ENCODE results near the gene IFITM1.
"Not testable (repeated sequence)": the region's sequence is repeated elsewhere in the genome, so short reads cannot be mapped to it uniquely, and the experiment has no call there.

IFITM1 gene

GRCh38 chr11:308740-309665 lies 4.8 kb upstream of the IFITM1 start:
- H3K36me3 ChIP-seq (ENCODE audit: control insufficient read depth in 1 of 2, insufficient read depth in 2 of 2, low read length in 2 of 2); H3K27me3 ChIP-seq (ENCODE audit: low read depth, low read length); H3K9me3 ChIP-seq (ENCODE audit: control insufficient read depth in 1 of 2, low read length in 2 of 2): not testable (repeated sequence)
- H3K4me3 ChIP-seq (ENCODE audit: low read depth in 1 of 2, low read length in 2 of 2) = peak overlapping the region; percentile 69
- peak overlapping the region; percentile 83 for H3K27ac ChIP-seq (ENCODE audit: low read length)
- H3K4me1 ChIP-seq (ENCODE audit: control insufficient read depth in 1 of 2, insufficient read depth in 2 of 2, low read length in 2 of 2) = peaks cover 7 to 26% of the 10 kb centered on the region in 2 donors

- not testable (repeated sequence) for H3K9me3 ChIP-seq (ENCODE audit: control insufficient read depth in 1 of 2, low read length in 2 of 2); H3K27me3 ChIP-seq (ENCODE audit: low read depth, low read length); H3K36me3 ChIP-seq (ENCODE audit: control insufficient read depth in 1 of 2, insufficient read depth in 2 of 2, low read length in 2 of 2)
- peak overlapping the region; percentile 69 for H3K27ac ChIP-seq (ENCODE audit: low read length)
- peaks cover 7 to 19% of the 10 kb centered on the region in 2 donors for H3K4me1 ChIP-seq (ENCODE audit: control insufficient read depth in 1 of 2, insufficient read depth in 2 of 2, low read length in 2 of 2)
- H3K4me3 ChIP-seq (ENCODE audit: low read depth in 1 of 2, low read length in 2 of 2) = peak overlapping the region; percentile 69
These were observed 3.8 kb upstream of the IFITM1 start for GRCh38 chr11:309979-310572.

DNA sequence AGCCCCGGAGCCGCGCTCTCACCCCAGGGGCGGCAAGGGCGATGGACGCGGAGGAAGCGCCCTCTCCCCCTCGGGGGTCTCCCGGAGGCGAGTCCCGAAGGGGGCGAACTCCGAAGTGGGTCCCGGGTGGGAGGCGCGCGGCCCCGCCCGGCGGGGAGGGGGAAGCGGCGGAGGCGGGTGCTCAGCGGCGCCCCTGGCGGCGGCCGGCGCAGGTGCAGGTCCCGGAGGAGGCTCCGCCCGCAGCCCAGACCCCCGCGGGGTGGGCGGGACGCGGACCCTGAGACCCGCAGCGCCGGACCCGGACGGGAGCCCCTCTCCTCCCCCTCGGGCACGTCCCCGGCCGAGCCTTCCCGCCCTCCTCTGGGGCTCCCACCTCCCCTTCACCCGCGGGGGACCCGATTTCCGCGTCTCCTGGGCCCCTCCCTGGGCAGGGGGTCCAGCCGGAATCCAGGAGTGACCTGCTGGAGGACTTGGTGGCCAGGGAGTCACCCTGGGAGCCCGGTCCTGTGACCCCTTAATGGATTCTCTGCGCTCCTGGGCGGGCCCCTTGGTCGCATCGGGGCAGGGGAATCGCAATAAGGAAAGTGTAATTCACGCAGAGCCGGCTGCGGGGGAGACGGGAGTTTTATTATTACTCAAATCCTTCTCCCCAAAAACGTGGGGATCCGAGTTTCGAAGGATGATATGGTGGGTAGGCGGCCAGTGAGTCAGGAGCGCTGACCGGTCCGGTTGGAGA lies 2.7 kb upstream of the IFITM1 start:
- not testable (repeated sequence) for H3K9me3 ChIP-seq (ENCODE audit: control insufficient read depth in 1 of 2, low read length in 2 of 2); H3K36me3 ChIP-seq (ENCODE audit: control insufficient read depth in 1 of 2, insufficient read depth in 2 of 2, low read length in 2 of 2); H3K27me3 ChIP-seq (ENCODE audit: low read depth, low read length)
- Histone ChIP-seq H3K4me3 (ENCODE audit: low read depth in 1 of 2, low read length in 2 of 2) (peak overlapping the region in 1 of 2 donors; percentile 30), H3K4me1 (ENCODE audit: control insufficient read depth in 1 of 2, insufficient read depth in 2 of 2, low read length in 2 of 2) (peaks cover 7 to 15% of the 10 kb centered on the region in 2 donors), H3K27ac (ENCODE audit: low read length) (peak overlapping the region; percentile 7)

DNA sequence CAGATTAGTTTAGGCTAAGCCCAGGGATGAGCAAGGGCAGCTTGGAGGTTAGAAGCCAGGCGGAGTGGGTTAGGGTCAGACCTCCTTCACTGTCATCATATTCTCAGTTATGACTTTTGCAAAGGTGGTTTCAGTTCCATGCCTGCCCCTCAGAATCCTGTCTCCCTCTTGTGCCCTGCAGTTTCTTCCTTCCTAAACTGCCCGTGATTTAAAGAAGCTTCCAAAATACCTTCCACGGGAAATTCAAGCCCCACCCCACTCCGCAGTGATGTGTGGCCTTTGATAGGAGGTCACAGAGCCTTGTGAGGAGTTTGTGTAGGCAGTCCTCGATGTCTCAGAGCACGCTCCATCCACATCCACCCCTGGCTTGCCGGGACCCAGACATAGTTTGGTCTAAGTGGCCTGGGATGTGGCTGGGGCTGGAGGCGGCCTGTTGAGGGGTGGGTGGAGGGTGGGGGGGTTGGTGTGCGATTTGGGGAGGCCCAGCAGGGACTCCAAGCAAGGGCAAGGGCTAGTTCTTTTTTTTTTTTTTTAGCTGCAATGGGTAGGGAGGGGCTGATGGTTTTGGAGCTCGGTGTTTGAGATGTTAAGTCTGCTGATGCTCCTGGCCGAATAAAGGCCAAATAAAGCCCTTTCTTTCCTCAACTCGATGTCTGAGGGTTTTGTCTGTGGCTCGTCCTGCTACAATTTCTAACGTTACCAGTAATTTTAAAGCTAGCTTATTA lies 1.6 kb upstream of the IFITM1 start:
- no peaks in the 10 kb centered on the region for H3K9me3 ChIP-seq (ENCODE audit: control insufficient read depth in 1 of 2, low read length in 2 of 2)
- no peaks in the 10 kb centered on the region for H3K27me3 ChIP-seq (ENCODE audit: low read depth, low read length)
- H3K36me3 ChIP-seq (ENCODE audit: control insufficient read depth in 1 of 2, insufficient read depth in 2 of 2, low read length in 2 of 2) = no peaks in the 10 kb centered on the region
- peak overlapping the region in 1 of 2 donors; percentile 30 for H3K4me3 ChIP-seq (ENCODE audit: low read depth in 1 of 2, low read length in 2 of 2)
- H3K4me1 ChIP-seq (ENCODE audit: control insufficient read depth in 1 of 2, insufficient read depth in 2 of 2, low read length in 2 of 2) = peaks cover under 1 to 19% of the 10 kb centered on the region in 2 donors
- H3K27ac ChIP-seq (ENCODE audit: low read length) = peak overlapping the region; percentile 85

GRCh38 chr11:313304-313786 lies 495 bp upstream of the IFITM1 start:
- Histone ChIP-seq H3K4me1 (ENCODE audit: control insufficient read depth in 1 of 2, insufficient read depth in 2 of 2, low read length in 2 of 2) (peaks cover 0 to 19% of the 10 kb centered on the region in 2 donors), H3K27ac (ENCODE audit: low read length) (peak overlapping the region; percentile 85), H3K27me3 (ENCODE audit: low read depth, low read length) (no peaks in the 10 kb centered on the region), H3K36me3 (ENCODE audit: control insufficient read depth in 1 of 2, insufficient read depth in 2 of 2, low read length in 2 of 2) (no peaks in the 10 kb centered on the region), H3K4me3 (ENCODE audit: low read depth in 1 of 2, low read length in 2 of 2) (peak overlapping the region; percentile 69 to 78), H3K9me3 (ENCODE audit: control insufficient read depth in 1 of 2, low read length in 2 of 2) (no peaks in the 10 kb centered on the region)

DNA sequence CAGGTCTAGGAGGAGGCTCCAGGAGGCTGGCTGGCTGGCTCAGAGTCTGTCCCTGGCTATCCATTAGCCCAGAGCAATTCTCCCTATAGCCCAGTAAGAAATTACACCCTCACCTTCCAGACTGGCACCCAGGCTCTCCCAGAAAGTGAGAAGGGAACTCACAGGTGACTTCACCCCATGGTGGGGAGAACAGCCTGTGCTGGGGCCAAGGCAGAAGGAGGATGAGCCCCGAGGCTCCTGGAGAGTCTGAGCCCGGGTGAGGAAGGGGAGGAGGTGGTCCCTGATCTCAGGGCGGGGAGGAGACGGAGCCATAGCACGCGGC lies 675 bp downstream of the IFITM1 start:
- H3K27me3 ChIP-seq (ENCODE audit: low read depth, low read length); H3K9me3 ChIP-seq (ENCODE audit: control insufficient read depth in 1 of 2, low read length in 2 of 2); H3K36me3 ChIP-seq (ENCODE audit: control insufficient read depth in 1 of 2, insufficient read depth in 2 of 2, low read length in 2 of 2): not testable (repeated sequence)
- H3K4me1 ChIP-seq (ENCODE audit: control insufficient read depth in 1 of 2, insufficient read depth in 2 of 2, low read length in 2 of 2) = peaks cover 0 to 14% of the 10 kb centered on the region in 2 donors
- H3K4me3 ChIP-seq (ENCODE audit: low read depth in 1 of 2, low read length in 2 of 2) = peak overlapping the region; percentile 69 to 78
- peak overlapping the region; percentile 85 for H3K27ac ChIP-seq (ENCODE audit: low read length)

- Histone ChIP-seq H3K36me3 (ENCODE audit: control insufficient read depth in 1 of 2, insufficient read depth in 2 of 2, low read length in 2 of 2) (no peaks in the 10 kb centered on the region), H3K4me1 (ENCODE audit: control insufficient read depth in 1 of 2, insufficient read depth in 2 of 2, low read length in 2 of 2) (peaks cover 0 to 12% of the 10 kb centered on the region in 2 donors), H3K4me3 (ENCODE audit: low read depth in 1 of 2, low read length in 2 of 2) (peak overlapping the region; percentile 69 to 78), H3K27me3 (ENCODE audit: low read depth, low read length) (no peaks in the 10 kb centered on the region), H3K9me3 (ENCODE audit: control insufficient read depth in 1 of 2, low read length in 2 of 2) (no peaks in the 10 kb centered on the region), H3K27ac (ENCODE audit: low read length) (peak overlapping the region; percentile 43)
These were observed 1.2 kb downstream of the IFITM1 start for GRCh38 chr11:315051-315481.

DNA sequence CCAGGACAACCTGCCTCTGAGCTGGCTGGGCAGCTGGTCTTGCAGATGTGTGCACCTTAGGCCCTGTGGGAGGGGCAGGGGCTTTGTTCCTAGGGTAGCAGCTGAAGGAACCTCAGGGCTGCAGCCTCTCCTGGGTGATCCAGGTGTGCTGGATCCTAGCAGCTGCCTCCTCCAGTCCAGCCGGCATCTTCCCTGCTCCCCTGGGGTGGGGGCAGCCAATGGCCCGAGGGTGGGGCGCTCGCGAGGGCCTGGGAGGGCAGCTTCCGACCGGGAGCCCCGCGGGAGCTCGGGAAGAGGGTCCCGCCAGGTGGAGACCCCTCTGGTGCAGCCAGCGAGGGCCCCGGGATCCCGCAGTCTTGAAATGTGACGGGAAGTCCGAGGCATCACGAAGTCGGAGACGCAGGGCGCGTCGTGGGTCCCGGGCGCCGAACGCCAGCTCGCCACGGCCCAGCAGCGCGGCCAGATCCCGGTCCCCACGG lies 1.7 kb downstream of the IFITM1 start:
- peak overlapping the region; percentile 69 to 78 for H3K4me3 ChIP-seq (ENCODE audit: low read depth in 1 of 2, low read length in 2 of 2)
- H3K36me3 ChIP-seq (ENCODE audit: control insufficient read depth in 1 of 2, insufficient read depth in 2 of 2, low read length in 2 of 2) = no peaks in the 10 kb centered on the region
- no peaks in the 10 kb centered on the region for H3K27me3 ChIP-seq (ENCODE audit: low read depth, low read length)
- H3K4me1 ChIP-seq (ENCODE audit: control insufficient read depth in 1 of 2, insufficient read depth in 2 of 2, low read length in 2 of 2) = peaks cover 0 to 12% of the 10 kb centered on the region in 2 donors
- H3K27ac ChIP-seq (ENCODE audit: low read length) = peak overlapping the region; percentile 43
- H3K9me3 ChIP-seq (ENCODE audit: control insufficient read depth in 1 of 2, low read length in 2 of 2) = no peaks in the 10 kb centered on the region

- H3K9me3 ChIP-seq (ENCODE audit: control insufficient read depth in 1 of 2, low read length in 2 of 2) = no peaks in the 10 kb centered on the region
- no peaks in the 10 kb centered on the region for H3K36me3 ChIP-seq (ENCODE audit: control insufficient read depth in 1 of 2, insufficient read depth in 2 of 2, low read length in 2 of 2)
- peak overlapping the region; percentile 2 for H3K27ac ChIP-seq (ENCODE audit: low read length)
- no peaks in the 10 kb centered on the region for H3K27me3 ChIP-seq (ENCODE audit: low read depth, low read length)
- peak overlapping the region; percentile 46 to 69 for H3K4me3 ChIP-seq (ENCODE audit: low read depth in 1 of 2, low read length in 2 of 2)
- H3K4me1 ChIP-seq (ENCODE audit: control insufficient read depth in 1 of 2, insufficient read depth in 2 of 2, low read length in 2 of 2) = peaks cover 0 to 12% of the 10 kb centered on the region in 2 donors
These were observed 2.3 kb downstream of the IFITM1 start for GRCh38 chr11:316031-316701.

DNA sequence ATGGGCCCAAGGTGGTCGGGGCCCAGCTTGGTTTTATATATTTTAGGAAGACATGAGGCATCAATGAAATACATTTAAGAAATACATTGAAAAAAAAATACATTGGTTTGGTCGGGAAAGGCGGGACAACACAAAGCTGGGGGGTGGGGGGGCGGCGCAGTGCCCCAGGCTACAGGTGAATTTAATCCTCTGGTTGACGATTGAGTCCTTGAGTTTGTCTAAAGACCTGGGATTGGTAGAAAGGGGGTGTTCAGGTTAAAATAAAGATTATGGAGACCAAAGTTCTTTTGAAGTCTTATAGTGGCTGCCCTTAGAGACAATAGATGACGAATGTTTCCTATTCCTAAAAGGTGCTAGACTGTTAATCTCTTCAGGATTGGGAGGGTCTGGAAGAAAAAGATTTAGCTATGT lies 3.1 kb downstream of the IFITM1 start:
- no peaks in the 10 kb centered on the region for H3K36me3 ChIP-seq (ENCODE audit: control insufficient read depth in 1 of 2, insufficient read depth in 2 of 2, low read length in 2 of 2)
- H3K27me3 ChIP-seq (ENCODE audit: low read depth, low read length) = no peaks in the 10 kb centered on the region
- H3K27ac ChIP-seq (ENCODE audit: low read length) = peak overlapping the region; percentile 2
- H3K4me1 ChIP-seq (ENCODE audit: control insufficient read depth in 1 of 2, insufficient read depth in 2 of 2, low read length in 2 of 2) = peaks cover 0 to 12% of the 10 kb centered on the region in 2 donors
- H3K9me3 ChIP-seq (ENCODE audit: control insufficient read depth in 1 of 2, low read length in 2 of 2) = no peaks in the 10 kb centered on the region
- H3K4me3 ChIP-seq (ENCODE audit: low read depth in 1 of 2, low read length in 2 of 2) = peak overlapping the region; percentile 46 to 69

All from muscle layer of duodenum (tissue), 2 donors.